ENCODE measurements around the gene GP1BB.

DNA sequence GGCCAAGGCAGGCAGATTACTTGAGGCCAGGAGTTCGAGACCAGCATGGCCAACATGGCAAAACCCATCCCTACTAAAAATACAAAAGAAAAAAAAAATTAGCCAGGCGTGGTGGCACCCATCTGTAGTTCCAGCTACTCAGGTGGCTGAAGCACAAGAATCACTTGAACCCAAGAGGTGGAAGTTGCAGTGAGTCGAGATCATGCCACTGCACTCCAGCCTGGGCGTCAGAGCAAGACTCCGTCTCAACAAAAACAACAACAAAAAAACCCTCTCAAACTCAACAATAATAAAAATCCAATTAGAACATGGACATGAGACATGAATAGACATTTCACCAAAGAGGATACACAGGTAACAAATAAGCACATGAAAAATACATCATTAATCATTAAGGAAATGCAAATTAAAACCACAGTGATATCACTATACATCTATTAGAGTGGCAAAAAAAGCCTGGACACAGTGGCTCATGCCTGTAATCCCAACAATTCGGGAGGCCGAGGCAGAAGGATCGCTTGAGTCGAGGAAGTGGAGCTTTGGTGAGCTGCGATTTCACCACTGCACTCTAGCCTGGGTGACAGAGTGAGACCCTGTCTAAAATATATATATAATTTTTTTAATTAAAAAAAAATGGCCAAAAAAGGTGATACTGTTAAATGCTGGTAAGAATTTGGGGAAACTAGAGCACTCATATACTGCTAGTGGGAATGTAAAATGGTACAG is 21.8 kb upstream of the GP1BB start:
- no peak for TF ChIP-seq EZH2phosphoT487 (IDR thresholded peaks at IDR 0.05; ENCODE audit: insufficient read depth, low read depth)
- no peak for TF ChIP-seq EZH2 (IDR thresholded peaks at IDR 0.05; ENCODE audit: insufficient read depth, poor library complexity, severe bottlenecking)
